ENCODE results near the gene SERPINF2. TPM values are rescaled to one million over a fixed set of nuclear protein-coding genes. Genes with fewer than 3 reads are reported as not detected.

SERPINF2 gene
- total and polyA plus RNA-seq, 2 experiments from 2014 or later: 0.66 to 1.2 TPM

DNA sequence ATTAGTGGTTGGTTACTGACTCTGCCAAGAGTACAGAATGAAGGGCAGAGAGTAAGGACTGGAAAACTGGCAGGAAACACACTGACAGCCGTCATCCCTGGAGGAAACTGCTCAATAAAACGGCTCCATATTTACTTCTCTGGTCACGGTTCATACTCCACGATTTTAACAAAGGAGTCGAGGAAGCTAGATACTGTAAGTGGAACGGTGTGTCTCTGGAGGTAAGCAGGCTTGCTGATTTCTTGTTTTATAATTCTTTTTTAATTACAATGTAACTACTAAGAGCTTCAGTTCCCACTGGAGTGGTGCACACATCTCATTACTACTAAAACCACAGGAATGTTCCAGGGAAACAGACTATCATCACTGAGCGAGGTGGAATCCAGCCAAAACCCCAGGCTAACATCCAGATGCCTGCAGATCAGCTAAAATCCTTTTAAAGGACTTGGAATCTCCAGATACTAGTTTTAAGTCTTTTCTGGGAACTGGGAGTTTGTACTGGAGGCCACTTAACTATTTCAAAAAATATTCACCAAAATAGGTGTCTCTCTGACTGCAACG, 37.0 kb downstream of the SERPINF2 start:
- Histone ChIP-seq H3K27ac (ENCODE audit: low read depth) (no peak overlapping the region), H3K27me3 (ENCODE audit: insufficient read depth) (no peaks in the 10 kb centered on the region), H3K4me2 (no peak overlapping the region), H3K79me2 (replicated peaks; ENCODE audit: insufficient read depth) (no peaks in the 10 kb centered on the region), H2AFZ (no peak overlapping the region), H3K36me3 (ENCODE audit: insufficient read depth) (peaks cover 32% of the 10 kb centered on the region), H3F3A (replicated peaks; ENCODE audit: low read depth) (0 out of 2 replicates have a peak, but pooled peaks cover 3% of the 10 kb centered on the region), H3K9me2 (ENCODE audit: insufficient read depth) (no peaks in the 10 kb centered on the region), H4K20me1 (replicated peaks; ENCODE audit: insufficient read depth) (no peaks in the 10 kb centered on the region; the same call in 1 of the 2 replicates), H3K4me1 (ENCODE audit: insufficient read depth) (no peaks in the 10 kb centered on the region), H3K4me3 (no peak overlapping the region)
- Mint-ChIP-seq H3K27ac (no peak overlapping the region; the same call in 1 of the 2 replicates), H3K4me1 (no peaks in the 10 kb centered on the region), H3K4me3 (no peak overlapping the region), H3K9me3 (no peaks in the 10 kb centered on the region; the same call in 2 of the 3 replicates), H3K27me3 (ENCODE audit: insufficient read depth, low read depth, poor library complexity) (peaks cover 20% of the 10 kb centered on the region), H3K36me3 (ENCODE audit: low read depth) (peaks cover 73% of the 10 kb centered on the region)
- DNase-seq (ENCODE audit: low spot score): no peak
- TF ChIP-seq, protein P1, sequence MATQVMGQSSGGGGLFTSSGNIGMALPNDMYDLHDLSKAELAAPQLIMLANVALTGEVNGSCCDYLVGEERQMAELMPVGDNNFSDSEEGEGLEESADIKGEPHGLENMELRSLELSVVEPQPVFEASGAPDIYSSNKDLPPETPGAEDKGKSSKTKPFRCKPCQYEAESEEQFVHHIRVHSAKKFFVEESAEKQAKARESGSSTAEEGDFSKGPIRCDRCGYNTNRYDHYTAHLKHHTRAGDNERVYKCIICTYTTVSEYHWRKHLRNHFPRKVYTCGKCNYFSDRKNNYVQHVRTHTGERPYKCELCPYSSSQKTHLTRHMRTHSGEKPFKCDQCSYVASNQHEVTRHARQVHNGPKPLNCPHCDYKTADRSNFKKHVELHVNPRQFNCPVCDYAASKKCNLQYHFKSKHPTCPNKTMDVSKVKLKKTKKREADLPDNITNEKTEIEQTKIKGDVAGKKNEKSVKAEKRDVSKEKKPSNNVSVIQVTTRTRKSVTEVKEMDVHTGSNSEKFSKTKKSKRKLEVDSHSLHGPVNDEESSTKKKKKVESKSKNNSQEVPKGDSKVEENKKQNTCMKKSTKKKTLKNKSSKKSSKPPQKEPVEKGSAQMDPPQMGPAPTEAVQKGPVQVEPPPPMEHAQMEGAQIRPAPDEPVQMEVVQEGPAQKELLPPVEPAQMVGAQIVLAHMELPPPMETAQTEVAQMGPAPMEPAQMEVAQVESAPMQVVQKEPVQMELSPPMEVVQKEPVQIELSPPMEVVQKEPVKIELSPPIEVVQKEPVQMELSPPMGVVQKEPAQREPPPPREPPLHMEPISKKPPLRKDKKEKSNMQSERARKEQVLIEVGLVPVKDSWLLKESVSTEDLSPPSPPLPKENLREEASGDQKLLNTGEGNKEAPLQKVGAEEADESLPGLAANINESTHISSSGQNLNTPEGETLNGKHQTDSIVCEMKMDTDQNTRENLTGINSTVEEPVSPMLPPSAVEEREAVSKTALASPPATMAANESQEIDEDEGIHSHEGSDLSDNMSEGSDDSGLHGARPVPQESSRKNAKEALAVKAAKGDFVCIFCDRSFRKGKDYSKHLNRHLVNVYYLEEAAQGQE (IDR thresholded peaks at IDR 0.05; ENCODE audit: unreplicated experiment): no peak
- ATAC-seq: no peak

DNA sequence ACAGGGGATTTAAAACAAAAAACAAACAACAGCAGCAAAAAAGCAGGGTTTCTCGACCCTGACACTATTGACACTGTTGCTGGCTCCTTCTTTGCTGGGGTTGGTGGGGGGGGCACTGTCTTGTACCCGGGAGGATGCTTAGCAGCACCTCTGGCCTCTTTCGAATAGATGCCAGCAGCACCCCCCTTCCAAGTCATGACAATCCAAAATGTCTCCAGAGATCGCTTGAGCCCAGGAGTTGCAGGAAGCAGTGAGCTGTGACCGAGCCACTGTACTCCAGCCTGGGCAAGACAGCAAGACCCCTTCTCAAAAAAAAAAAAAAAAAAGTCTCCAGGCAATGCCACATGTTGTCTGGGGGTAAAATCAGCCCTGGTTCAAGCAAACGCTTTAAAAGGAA, 39.5 kb downstream of the SERPINF2 start:
- Histone ChIP-seq H3K4me2 (no peak overlapping the region), H3K9me2 (ENCODE audit: insufficient read depth) (no peaks in the 10 kb centered on the region), H3K79me2 (replicated peaks; ENCODE audit: insufficient read depth) (no peaks in the 10 kb centered on the region), H3K27ac (ENCODE audit: low read depth) (no peak overlapping the region), H4K20me1 (replicated peaks; ENCODE audit: insufficient read depth) (no peaks in the 10 kb centered on the region; the same call in 1 of the 2 replicates), H3K36me3 (ENCODE audit: insufficient read depth) (peaks cover 30% of the 10 kb centered on the region), H3K4me3 (no peak overlapping the region), H3K4me1 (ENCODE audit: insufficient read depth) (no peaks in the 10 kb centered on the region), H2AFZ (no peak overlapping the region), H3F3A (replicated peaks; ENCODE audit: low read depth) (0 out of 2 replicates have a peak, but pooled peaks cover 3% of the 10 kb centered on the region), H3K27me3 (ENCODE audit: insufficient read depth) (no peaks in the 10 kb centered on the region)
- ATAC-seq (no peak), DNase-seq (ENCODE audit: low spot score) (no peak)
- TF ChIP-seq STAT1 (IDR thresholded peaks at IDR 0.05; ENCODE audit: unreplicated experiment): no peak
- TF ChIP-seq ZNF331 (CRISPR knock-in tag; IDR thresholded peaks at IDR 0.05; ENCODE audit: low read depth): no peak
- no peak for TF ChIP-seq NANOG (IDR thresholded peaks at IDR 0.05; ENCODE audit: borderline replicate concordance)
- no peak for TF ChIP-seq POLR2AphosphoS5 (IDR thresholded peaks at IDR 0.05; ENCODE audit: low read depth)
- TF ChIP-seq, protein P2, sequence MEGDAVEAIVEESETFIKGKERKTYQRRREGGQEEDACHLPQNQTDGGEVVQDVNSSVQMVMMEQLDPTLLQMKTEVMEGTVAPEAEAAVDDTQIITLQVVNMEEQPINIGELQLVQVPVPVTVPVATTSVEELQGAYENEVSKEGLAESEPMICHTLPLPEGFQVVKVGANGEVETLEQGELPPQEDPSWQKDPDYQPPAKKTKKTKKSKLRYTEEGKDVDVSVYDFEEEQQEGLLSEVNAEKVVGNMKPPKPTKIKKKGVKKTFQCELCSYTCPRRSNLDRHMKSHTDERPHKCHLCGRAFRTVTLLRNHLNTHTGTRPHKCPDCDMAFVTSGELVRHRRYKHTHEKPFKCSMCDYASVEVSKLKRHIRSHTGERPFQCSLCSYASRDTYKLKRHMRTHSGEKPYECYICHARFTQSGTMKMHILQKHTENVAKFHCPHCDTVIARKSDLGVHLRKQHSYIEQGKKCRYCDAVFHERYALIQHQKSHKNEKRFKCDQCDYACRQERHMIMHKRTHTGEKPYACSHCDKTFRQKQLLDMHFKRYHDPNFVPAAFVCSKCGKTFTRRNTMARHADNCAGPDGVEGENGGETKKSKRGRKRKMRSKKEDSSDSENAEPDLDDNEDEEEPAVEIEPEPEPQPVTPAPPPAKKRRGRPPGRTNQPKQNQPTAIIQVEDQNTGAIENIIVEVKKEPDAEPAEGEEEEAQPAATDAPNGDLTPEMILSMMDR (conservative IDR thresholded peaks at IDR 0.05; ENCODE audit: low read depth in 2 of 2): no peak
- TF ChIP-seq, protein P1 (IDR thresholded peaks at IDR 0.05; ENCODE audit: unreplicated experiment): no peak
- no peak for TF ChIP-seq ZNF114 (CRISPR knock-in tag; IDR thresholded peaks at IDR 0.05)
- no peak for TF ChIP-seq EZH2 (IDR thresholded peaks at IDR 0.05; ENCODE audit: low read depth, unreplicated experiment)
- TF ChIP-seq CREB1 (CRISPR knock-in tag; IDR thresholded peaks at IDR 0.05; ENCODE audit: low read depth): no peak
- Mint-ChIP-seq H3K36me3 (ENCODE audit: low read depth) (peaks cover 75% of the 10 kb centered on the region), H3K27me3 (ENCODE audit: insufficient read depth, low read depth, poor library complexity) (peaks cover 13% of the 10 kb centered on the region), H3K9me3 (no peaks in the 10 kb centered on the region; the same call in 2 of the 3 replicates), H3K4me3 (no peak overlapping the region), H3K4me1 (no peaks in the 10 kb centered on the region), H3K27ac (no peak overlapping the region)

All from GM23338 (cell line).